22Rv1 (cell line): ENCODE measurements around the gene AOPEP.

Source experiments
- ZFX ChIP-seq: fragments of 450-650 bp; IDR thresholded peaks from 2 replicates; pipeline ENCODE4 v1.6.1; 2017; ENCODE audit warnings: antibody characterized with exemption, borderline replicate concordance
- TF ChIP-seq, protein P1 (sequence below): fragments of 450-650 bp; IDR thresholded peaks from 2 replicates; pipeline ENCODE4 v1.5.1; 2017; ENCODE audit warnings: mild to moderate bottlenecking

DNA sequence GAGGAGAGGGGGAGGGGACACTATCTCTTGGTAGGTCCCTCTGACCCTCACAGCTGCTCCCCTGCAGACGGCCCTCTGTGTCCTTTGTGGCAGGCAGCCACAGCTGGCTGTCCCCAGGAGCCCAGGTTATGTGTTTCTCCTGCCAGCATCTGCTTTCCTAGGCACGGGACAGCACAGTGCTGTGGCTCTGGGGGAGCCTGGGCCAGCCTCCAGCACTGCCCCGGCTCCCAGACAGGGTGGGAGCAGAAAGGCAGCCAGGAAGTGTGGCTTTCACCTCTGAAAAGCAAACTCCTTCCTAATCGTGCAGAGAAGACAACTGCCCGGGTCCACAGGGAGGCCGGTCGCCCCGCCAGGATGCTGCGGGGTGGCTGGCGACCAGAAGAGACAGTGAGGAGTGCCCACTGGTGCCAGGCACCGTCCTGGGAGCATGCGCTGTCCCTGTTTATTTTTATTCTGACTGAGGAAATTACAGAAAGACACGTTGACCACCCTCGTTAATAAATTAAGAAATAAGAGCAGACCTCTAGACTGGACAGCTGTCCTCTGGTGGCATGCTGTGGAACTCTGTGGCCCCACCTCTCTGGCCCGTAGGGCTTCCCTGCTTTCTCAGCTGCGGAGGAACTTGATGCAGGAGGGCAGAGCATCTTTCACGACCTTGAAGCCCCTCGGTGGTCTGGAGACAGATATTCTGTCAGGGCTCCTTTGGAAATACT lies 350.7 kb downstream of the AOPEP start:
- TF ChIP-seq, protein P1, sequence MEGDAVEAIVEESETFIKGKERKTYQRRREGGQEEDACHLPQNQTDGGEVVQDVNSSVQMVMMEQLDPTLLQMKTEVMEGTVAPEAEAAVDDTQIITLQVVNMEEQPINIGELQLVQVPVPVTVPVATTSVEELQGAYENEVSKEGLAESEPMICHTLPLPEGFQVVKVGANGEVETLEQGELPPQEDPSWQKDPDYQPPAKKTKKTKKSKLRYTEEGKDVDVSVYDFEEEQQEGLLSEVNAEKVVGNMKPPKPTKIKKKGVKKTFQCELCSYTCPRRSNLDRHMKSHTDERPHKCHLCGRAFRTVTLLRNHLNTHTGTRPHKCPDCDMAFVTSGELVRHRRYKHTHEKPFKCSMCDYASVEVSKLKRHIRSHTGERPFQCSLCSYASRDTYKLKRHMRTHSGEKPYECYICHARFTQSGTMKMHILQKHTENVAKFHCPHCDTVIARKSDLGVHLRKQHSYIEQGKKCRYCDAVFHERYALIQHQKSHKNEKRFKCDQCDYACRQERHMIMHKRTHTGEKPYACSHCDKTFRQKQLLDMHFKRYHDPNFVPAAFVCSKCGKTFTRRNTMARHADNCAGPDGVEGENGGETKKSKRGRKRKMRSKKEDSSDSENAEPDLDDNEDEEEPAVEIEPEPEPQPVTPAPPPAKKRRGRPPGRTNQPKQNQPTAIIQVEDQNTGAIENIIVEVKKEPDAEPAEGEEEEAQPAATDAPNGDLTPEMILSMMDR, result no peak
- no peak for TF ChIP-seq ZFX
